ENCODE data around the gene OSM.
"Not testable (repeated sequence)": the region's sequence is repeated elsewhere in the genome, so short reads cannot be mapped to it uniquely, and the experiment has no call there.

OSM gene

DNA sequence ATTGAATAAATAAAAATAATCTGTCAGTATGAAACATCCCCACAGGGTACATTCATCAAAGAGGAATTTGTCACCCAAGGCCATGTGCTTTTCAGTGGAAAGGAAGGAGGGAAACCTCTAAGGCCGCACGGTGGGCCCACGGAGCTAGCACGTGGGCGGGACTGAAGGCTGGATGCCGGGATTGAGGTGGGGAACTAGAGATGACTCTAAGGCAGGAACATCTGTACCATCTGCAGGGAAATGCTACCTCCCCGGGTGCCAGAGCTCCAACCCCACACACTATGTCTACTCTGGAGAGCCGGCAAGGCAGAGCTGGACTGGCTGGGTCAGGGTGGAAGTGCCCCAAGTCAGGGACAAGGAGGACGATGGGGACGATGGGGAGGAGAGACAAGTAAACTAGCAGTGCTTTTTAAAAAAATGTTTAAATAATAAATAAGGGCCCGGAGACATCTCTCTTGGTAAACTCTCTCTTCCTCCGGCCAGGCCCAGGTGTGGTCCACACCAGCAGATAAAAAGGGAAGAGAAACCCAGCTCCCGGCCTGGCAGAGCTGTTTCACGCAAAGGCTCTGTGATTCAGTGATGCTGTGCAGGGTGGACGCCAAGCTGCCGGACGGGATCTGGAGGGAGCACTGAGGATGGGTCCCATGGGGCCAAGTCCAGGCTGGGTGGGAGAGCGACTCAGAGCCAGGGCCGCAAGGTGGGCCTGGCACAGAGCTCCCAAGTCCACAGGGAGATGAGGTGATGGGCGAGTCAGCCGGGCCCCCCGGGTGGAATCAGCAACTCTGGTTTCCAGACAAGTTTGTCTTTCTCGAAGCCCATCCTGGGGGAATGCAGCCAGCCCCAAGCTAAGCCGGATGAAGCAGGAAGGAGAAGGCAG, 25.9 kb downstream of the OSM start:
- no peak for DNase-seq

- DNase-seq, result no peak
Observed at GRCh38 chr22:30239488-30240405, 26.9 kb downstream of the OSM start.

- no peak for DNase-seq
Observed at GRCh38 chr22:30238661-30239487, 27.8 kb downstream of the OSM start.

DNA sequence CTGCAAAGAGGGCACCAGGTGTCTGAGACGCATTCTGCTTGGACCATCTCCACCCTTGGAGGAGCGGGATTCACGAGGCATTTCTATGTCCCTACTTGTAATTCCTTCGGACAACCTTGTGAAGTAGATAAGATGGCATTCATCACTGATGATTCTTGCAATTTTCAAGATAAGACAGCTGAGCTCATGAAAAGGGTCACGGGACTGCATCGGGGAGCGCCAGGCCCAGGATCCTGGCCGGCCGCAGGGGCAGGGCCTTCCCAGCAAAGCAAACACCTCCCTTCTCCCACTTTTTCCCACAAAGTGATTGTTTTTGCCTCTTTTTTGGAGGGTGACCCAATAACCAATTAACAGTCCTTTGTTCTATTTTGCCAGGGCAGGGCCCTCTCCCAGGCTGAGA, 28.5 kb downstream of the OSM start:
- no peak for DNase-seq

DNA sequence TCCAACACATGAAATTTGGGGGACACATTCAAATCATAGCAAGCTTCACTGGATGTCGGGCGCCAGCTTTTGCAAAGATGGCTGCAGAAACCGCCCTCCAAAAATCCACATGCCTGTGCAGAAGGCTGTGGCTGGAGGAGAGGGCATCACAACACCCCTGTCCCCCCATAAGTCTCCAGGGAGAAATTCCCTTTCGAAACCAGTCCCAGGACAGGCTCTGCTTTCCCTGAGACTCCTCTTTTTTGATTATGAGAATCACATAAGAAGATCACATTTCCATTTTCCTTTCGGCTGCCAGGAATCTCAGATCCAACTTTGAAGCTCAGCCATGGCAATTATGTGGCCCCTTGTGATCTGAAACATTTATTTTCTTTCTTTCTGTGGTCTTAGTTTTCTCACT, 29.8 kb downstream of the OSM start:
- no peak for DNase-seq

DNA sequence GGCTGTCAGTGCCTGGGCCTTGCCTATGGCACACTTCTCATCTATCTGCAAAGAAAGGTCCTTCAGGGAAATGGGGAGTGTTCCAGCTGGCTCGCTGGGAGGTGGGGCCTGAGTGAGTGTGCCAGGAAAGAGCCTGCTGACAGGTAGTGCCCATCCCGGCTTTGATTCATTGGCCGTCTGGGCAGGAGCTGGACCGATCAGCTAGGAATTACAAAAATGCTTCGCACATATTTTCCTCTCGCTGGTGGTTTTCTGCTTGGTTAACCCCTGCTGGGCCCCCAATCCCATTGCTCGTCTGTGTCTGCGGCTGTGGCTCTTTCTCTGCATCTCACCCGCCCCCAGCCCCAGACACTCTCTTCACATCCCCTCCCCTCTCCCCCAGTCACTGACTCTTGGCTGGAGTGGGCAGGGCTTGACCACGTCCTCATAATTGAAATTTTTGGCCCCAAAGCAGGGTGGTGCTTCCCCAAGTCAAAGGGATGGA, 30.9 kb downstream of the OSM start:
- DNase-seq, result no peak

GRCh38 chr22:30234786-30235470, 31.7 kb downstream of the OSM start:
- DNase-seq, result peak; percentile 76

- DNase-seq, result not testable (repeated sequence)
Observed at GRCh38 chr22:30234325-30234724, 32.3 kb downstream of the OSM start.

GRCh38 chr22:30233582-30233981, 33.1 kb downstream of the OSM start:
- no peak for DNase-seq

- DNase-seq, result no peak
Observed at GRCh38 chr22:30232716-30233218, 33.9 kb downstream of the OSM start.

DNA sequence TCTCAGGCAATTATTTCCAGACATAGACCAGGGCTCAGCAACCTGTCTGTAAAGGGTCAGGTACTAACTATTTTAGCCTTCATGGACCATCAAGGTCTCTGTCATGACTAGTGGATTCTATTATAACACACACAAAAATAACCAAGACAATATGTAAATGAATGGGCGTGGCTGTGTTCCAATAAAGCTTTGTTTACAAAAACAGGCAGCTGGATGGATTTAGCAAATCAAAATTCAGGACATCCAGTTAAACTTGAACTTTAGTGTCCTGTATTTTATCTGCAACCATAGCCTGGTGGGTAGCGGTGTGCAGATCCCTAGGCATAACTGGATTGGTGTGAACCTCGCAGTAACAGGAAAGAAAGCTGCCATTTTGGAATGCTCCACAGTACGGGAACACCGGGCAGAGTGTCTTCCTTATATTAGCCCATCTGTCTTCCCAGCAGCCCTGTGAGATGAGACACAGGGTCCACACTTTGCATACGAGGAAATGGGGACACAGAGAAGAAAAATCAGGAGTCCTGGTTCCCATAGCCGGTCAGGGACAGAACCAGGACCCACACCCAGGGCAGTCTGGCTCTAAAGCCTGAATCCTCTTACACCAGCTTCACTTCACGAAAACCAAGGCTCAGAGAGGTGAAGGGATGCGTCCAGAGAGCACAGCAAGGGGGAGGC, 35.7 kb downstream of the OSM start:
- DNase-seq, result no peak

- DNase-seq, result no peak
Observed at GRCh38 chr22:30230330-30230729, 36.3 kb downstream of the OSM start.

DNA sequence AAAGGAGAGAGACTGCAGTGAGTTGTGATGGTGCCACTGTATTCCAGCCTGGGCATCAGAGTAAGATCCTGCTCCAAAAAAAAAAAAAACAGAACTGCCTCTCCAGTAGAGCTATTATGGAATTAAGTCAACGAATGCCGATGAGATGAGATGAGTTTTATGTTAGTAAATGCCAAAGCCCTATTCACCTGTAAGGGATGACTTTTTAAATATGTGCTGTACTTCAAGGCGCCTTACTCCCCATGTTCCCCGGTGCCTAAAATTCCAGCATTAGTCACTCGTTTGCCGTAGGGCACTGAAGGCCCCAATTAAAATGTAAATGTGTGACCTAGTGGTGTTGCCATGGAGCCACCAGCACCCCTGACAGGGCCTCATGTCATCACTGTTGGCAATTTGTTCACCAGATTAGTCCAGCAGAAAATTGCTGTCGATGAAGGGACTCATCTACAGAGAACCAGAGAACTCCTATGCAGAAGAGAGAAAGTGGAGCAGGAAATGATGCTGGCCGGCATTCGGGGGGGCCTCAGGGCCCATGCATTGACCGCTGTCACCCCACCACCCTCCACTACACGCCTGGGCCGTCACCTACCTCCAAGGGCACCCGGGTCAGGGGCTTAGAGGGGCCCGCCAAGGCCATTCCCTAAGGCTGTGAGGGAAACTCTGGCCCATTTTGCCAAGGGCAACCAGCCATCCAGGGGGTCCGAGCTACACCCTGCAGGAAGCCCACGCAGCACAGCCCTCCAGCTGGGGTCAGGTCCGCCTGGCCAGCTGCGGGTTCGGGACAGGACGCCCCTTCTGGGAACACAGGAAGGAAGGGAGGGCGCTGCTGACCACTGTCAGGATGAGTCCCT, 37.9 kb downstream of the OSM start:
- no peak for DNase-seq

DNA sequence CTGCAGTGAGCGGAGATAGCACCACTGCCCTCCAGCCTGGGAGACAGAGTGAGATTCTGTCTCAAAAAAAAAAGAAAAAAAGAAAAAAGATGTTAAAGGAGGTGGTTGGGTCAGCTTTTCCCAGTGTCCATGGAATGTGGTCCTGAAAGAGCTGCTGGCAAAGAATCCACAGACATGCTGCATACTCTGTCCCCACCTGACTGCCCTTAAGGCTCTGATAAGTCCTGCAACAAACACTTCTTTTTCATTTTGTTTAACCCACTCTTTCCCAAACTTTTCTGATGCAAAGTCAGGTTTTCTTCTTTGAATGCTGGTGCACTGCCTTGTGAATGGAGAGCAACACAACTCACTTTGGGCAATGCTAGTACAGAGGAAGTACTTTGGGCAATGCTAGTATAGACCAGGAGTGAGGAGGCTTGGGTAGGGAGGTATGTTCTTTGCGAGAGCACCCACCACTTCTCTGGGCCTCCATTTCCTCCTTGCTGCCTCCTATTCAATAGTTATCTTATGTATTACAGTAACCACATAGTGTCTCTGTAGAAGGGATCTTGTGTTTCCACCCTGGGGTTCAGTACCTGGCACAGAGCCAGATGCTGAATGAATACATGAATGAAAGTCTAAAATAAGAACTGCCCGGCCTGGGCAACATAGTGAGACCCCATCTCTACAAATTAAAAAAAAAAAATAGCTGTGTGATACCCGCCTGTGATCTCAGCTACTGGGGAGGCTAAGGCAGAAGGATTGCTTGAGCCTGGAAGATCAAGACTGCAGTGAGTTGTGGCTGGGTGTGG, 39.0 kb downstream of the OSM start:
- no peak for DNase-seq

DNA sequence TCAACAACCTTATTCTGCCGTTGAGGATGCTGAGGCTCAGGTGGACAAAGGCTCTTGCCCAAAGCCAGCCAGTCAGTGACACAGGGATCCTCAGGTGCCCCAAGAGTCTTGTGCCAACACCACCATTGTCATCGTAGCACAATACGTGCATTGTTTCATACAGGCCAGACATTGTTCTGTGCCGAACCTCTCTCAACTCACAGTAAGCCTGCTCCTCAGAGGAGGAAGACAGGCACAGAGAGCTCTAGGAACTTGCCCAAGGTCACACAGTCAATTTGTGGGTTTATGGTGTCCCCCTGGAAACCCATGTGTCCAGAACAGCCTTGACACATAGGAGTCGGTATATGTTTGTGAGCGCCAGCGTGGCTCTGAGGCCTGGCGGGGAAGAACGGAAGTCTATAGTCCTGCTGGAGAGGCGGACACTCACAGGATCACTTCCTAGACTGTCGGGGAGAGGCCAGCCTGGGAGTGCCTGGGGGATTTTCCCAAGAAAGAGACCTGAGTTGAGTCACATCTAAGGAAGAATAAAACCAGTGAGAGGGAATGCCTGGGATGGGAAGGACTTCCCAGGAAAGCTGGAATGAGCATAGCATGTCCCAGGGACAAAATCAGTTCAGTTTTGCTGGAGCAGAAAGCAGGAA, 40.3 kb downstream of the OSM start:
- no peak for DNase-seq

GRCh38 chr22:30225220-30225927, 41.3 kb downstream of the OSM start:
- no peak for DNase-seq

DNA sequence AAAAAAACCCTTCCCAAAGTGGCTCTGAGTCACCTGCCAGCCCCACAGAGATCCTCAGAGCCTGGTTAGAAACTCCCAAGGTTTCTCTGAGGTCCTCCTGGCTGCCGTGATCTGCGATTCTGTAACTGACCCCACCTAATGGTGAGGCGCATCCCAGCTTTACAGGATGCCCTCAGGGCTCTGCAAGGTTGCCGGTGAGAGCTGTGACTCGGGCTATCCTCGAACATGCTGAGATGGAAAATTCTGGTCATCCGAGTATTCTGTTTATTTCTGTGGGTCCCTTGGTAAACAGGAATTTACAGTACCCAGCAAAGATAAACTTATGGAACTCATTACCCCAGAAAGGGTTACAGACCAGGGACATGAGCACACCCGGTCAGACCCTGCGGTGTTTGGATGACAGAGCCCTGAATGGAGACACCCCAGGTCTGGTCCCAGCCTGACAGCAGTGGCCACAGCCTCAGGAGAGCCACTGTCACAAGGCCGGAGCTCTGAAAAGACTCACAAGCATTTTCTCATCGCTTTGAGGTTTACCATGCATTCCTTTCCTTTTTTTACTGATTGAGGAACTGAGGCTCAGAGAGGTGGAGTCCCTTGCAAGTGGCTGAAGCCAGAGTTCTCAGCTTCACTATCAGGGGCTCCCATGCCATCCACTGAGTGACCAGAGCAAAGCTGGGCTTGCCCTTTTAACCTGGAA, 42.3 kb downstream of the OSM start:
- DNase-seq, result no peak

DNA sequence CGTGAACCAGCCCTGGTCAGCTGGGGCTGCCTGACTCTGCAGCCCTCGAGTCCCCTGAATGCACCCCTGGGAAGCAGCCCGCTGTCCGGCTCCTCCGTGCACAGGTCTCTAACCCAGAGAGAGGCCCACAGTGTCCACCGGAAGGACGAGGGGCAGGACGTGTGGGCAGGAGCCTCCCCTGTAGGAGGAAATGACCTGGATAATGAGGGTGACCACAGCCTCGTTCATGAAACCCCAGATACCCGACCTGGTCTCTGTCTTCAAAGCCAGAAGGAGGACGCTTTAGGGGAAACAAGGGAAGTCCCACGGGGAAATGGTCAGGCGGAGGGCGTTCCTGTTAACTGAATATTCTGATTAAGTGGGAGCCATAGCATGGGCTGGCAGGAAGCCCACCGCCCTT, 43.3 kb downstream of the OSM start:
- no peak for DNase-seq

Measured in NCI-H524 treated with DMSO at 0.1 percent for 48 hours (cell line).